ENCODE measurements around the gene ATP11A. TPM values are rescaled to one million over a fixed set of nuclear protein-coding genes. Genes with fewer than 3 reads are reported as not detected.

The ATP11A gene
- total RNA-seq, 1 experiment from 2014 or later = 65.3 TPM

DNA sequence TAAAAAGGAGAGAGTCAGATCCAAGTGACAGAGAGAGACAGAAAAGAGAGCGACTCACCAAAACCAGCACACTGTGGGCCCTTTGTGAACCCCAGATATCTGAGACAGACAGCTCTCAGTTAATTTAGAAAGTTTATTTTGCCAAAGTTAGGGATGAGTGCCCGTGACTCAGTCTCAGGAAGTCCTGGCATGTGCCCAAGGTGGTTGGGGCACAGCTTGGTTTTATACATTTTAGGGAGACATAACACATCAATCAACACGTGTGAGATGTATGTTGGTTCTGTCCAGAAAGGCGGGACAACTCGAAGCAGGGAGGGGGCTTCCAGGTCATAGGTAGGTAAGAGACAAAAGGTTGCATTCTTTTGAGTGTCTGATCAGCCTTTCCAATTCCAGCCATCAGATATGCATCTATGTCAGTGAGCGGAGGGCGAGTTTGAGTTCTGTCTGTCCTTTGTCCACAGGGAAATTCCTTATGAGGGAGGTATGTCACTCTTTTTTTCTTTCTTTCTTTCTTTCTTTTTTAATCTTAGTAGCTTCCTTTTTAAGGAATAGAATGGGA, 37.2 kb upstream of the ATP11A start:
- Histone ChIP-seq H4K5ac (ENCODE audit: insufficient read length, low read depth, low read length) (no peak overlapping the region), H3K23me2 (ENCODE audit: insufficient read length, low read depth, low read length, poor library complexity, severe bottlenecking) (no peaks in the 10 kb centered on the region), H2BK120ac (ENCODE audit: low read depth, low read length, poor library complexity, severe bottlenecking) (no peak overlapping the region), H3K23ac (ENCODE audit: insufficient read length, low read depth, low read length) (no peak overlapping the region), H2BK15ac (ENCODE audit: low read depth, low read length) (no peak overlapping the region), H3K27me3 (ENCODE audit: insufficient read depth, low read length) (no peaks in the 10 kb centered on the region), H3K4me2 (ENCODE audit: insufficient read depth, insufficient read length, low read length) (no peak overlapping the region), H3K9ac (ENCODE audit: extremely low read depth, insufficient read length, low read length) (no peak overlapping the region), H3K18ac (ENCODE audit: insufficient read length, low read depth, low read length) (no peak overlapping the region), H4K20me1 (ENCODE audit: control insufficient read depth, insufficient read depth, insufficient read length) (no peaks in the 10 kb centered on the region), H2BK5ac (ENCODE audit: insufficient read length, low read length) (no peak overlapping the region), H2AFZ (ENCODE audit: low read length) (no peak overlapping the region), H3K27ac (ENCODE audit: insufficient read length, low read depth, low read length) (no peak overlapping the region), H3T11ph (ENCODE audit: low read length) (no peak overlapping the region), H3K9me3 (ENCODE audit: control insufficient read depth, low read depth, low read length) (no peaks in the 10 kb centered on the region), H3K79me1 (ENCODE audit: insufficient read depth, low read depth, low read length, poor library complexity, severe bottlenecking) (no peaks in the 10 kb centered on the region), H2BK20ac (ENCODE audit: low read depth, low read length, poor library complexity, severe bottlenecking) (no peak overlapping the region), H3K79me2 (ENCODE audit: insufficient read depth, low read length) (no peaks in the 10 kb centered on the region), H3K56ac (ENCODE audit: insufficient read length, low read depth, low read length) (no peak overlapping the region), H3K4ac (ENCODE audit: low read depth, low read length) (no peak overlapping the region), H4K91ac (ENCODE audit: insufficient read length, low read depth, low read length) (no peak overlapping the region), H3K14ac (ENCODE audit: insufficient read depth, low read length) (no peak overlapping the region), H3K4me1 (ENCODE audit: insufficient read depth, low read length) (no peaks in the 10 kb centered on the region), H2AK5ac (ENCODE audit: insufficient read length, low read length) (no peak overlapping the region), H2BK12ac (ENCODE audit: insufficient read length, low read depth, low read length) (no peak overlapping the region), H4K8ac (replicated peaks; ENCODE audit: insufficient read length, low read depth, low read length) (no peak overlapping the region)
- peaks cover 13% of the 10 kb centered on the region for H3K27me3 Mint-ChIP-seq (ENCODE audit: low read depth)
- no peaks in the 10 kb centered on the region for H3K36me3 Mint-ChIP-seq (ENCODE audit: insufficient read depth in 1 of 3, low read depth in 3 of 3)
- H3K4me1 Mint-ChIP-seq = peaks cover 20 to 22% of the 10 kb centered on the region in 2 experiments
- no CpG with 5 or more reads among the region's 7 CpGs for WGBS (ENCODE audit: extremely low coverage, insufficient read length, low lambda C conversion rate)
- TF ChIP-seq, protein P1, sequence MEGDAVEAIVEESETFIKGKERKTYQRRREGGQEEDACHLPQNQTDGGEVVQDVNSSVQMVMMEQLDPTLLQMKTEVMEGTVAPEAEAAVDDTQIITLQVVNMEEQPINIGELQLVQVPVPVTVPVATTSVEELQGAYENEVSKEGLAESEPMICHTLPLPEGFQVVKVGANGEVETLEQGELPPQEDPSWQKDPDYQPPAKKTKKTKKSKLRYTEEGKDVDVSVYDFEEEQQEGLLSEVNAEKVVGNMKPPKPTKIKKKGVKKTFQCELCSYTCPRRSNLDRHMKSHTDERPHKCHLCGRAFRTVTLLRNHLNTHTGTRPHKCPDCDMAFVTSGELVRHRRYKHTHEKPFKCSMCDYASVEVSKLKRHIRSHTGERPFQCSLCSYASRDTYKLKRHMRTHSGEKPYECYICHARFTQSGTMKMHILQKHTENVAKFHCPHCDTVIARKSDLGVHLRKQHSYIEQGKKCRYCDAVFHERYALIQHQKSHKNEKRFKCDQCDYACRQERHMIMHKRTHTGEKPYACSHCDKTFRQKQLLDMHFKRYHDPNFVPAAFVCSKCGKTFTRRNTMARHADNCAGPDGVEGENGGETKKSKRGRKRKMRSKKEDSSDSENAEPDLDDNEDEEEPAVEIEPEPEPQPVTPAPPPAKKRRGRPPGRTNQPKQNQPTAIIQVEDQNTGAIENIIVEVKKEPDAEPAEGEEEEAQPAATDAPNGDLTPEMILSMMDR (conservative IDR thresholded peaks at IDR 0.05) = no peak
- no peak for DNase-seq
- 0 out of 7 replicates have a peak overlapping the region, but pooled peaks of 1 of the 3 experiments have one; percentile 27 for H3K27ac Mint-ChIP-seq
- no peak overlapping the region for H3K4me3 Mint-ChIP-seq
- 0 out of 5 replicates have a peak, but pooled peaks cover 0 to 3% of the 10 kb centered on the region in 2 experiments for H3K9me3 Mint-ChIP-seq

Data from H9 (cell line).